GM21381 (cell line): ENCODE measurements around the gene MAP2K6.

Source experiments
- ATAC-seq: cut with Tn5 transposase; IDR thresholded peaks from one replicate; pipeline ENCODE4 v1.9.1; 2021; ENCODE audit warnings: mild to moderate bottlenecking, moderate library complexity; ENCODE audit not compliant: unreplicated experiment

MAP2K6 gene

DNA sequence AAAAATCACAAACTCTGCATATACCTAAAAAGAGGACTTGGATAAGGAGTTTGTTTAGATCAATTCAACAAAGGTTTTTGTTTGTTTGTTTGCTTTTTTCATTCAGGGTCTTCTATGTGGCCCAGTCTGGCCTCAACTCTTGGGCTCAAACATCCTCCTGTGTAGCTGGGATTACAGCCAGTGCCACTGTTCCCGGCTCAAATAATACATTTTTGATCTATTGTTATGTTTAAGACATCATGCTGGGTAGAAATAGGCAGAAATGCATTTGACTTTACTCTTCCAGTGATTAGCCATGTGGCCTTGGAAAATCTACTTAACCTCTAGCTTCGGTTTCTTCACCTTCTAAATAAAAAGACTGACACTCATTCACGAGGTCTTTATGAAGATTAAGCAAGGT lies 11.5 kb downstream of the MAP2K6 start:
- no peak for ATAC-seq

DNA sequence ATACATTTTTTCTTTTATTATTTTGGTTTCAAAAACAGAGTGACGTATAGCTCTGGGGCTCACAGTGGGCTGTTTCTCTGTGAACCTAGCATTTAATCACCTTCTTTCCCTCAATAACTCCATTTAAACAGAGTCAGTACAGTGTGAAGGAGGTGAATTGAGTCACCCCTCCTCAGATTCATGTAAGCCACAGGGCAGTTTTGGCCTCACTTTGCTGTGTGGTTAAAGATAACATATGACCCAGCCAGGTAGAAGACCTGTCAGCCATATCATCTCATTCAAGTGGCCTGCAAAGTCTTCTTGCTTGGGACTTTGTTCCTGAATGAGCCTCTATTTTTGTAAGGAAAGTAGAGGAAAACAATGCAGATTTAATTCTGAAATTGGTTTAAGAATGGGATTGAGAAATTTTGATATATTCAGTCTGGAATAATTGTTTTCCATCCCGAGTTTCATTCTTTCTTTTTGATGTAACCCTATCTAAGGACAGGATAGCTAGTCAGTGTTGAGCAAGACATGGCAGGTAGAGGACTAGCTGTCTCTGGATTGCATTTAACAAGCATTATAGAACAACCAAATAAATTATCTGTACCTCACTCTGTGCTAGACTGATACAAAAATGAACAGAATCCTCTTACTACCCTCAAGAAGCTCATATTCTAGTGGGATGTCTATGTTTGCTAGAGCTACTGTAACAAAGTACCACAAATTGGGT lies 13.1 kb downstream of the MAP2K6 start:
- no peak for ATAC-seq

DNA sequence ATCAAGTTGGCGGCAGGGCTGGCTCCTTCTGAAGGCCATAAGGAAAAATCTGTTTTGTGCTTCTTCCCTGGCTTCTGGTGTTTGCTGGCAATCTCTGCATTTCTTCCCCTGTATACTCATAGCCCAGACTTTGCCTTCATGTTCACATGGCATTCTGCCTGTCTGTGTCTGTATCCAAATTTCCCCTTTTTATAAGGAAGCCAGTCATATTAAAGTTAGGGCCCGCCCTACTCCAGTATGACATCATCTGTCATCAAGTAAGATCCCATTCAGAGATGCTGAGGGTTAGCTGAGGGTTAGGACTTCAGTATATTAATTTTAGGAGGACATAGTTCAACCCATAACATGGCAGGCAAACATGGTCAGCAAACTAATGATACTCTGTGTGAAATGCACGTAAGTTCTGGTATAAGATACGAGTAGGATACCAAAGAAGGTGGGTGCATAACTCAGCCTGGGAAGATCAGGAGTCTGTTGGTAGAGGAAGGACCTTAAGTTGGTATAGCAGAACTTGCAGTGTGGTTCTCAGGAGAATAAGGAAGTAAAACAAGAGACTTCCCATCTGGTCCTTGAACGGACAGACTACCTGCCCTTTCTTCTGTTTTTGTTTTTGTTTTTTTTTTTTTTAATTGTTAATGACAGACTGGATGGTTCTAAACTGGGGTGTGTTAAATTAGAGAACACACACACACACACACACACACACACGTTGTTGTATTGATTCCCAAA lies 13.9 kb downstream of the MAP2K6 start:
- no peak for ATAC-seq

DNA sequence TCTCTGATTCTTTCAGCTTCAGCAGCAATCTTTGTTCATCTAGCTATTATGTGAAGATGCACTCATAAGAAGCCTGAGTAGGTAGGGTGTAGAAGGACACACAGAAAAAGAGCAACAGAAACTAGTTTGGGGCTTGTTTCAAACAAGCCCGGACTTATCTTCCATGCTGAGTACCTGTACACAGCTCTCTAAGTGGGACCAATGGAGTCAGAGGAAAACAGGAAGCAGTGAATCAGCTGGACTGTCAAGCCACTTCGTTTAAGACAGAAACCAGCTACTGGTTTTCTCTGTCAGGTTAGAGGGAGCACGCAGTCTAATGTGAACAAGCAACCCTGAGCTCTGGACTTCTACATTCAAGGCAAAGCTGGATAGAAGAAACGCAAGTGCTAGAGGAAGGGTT lies 16.0 kb downstream of the MAP2K6 start:
- peak; percentile 59 for ATAC-seq

DNA sequence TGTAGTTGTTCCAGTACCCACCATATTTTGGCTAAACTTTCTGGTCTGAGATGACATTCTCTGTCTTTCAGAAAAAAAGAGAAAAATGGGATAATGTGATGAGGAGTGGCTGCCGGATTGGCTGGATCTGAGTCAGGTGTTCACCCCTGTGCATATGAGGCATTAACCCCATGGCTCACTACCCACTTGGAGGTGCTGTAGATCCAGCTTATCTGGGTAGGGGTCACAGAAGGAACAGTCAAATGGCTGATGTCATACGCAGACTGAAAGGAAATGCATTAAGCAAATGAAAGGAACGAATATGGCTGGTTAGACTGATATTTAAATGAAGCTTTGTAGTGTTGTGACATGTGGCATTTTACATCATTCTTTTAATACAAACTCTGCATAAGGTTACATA lies 17.3 kb downstream of the MAP2K6 start:
- ATAC-seq, result no peak

DNA sequence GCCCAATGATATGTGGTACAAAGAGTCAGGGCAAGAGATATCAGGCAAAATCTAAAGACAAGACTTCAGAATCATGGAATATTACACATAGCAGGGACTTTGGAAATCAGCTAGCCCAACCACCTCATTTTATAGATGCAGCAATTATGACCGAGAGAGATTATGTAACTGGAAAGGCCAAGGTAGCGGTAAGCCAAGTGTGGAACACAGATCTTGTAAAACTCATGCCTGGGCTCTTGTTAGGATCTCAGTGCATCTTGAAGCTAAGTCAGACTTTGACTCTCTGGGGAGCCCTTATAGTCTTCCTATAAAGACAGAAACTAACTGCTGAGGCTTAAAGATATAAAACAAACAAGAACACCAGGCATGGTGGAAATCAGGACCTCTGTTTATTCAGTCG lies 18.6 kb downstream of the MAP2K6 start:
- ATAC-seq, result no peak

DNA sequence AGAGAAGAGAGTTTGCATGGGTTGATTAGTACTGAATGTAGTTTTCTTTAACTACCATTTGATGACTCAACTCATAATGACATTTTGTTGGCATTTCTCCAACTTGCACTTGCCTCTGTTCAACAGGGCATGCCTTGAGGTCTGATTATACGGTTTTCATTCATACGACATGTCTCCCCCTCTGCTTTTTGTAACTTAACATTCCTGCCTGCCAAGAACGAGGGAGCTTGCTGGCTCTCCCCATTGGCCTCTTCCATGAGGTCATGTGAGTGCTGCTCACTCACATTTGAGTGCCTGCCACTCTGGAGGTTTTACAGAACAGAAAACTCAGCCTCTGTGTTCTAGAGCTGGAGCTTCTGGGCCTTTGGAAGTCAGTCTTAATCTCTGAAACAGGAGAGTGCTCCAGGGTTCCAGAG lies 19.7 kb downstream of the MAP2K6 start:
- no peak for ATAC-seq

DNA sequence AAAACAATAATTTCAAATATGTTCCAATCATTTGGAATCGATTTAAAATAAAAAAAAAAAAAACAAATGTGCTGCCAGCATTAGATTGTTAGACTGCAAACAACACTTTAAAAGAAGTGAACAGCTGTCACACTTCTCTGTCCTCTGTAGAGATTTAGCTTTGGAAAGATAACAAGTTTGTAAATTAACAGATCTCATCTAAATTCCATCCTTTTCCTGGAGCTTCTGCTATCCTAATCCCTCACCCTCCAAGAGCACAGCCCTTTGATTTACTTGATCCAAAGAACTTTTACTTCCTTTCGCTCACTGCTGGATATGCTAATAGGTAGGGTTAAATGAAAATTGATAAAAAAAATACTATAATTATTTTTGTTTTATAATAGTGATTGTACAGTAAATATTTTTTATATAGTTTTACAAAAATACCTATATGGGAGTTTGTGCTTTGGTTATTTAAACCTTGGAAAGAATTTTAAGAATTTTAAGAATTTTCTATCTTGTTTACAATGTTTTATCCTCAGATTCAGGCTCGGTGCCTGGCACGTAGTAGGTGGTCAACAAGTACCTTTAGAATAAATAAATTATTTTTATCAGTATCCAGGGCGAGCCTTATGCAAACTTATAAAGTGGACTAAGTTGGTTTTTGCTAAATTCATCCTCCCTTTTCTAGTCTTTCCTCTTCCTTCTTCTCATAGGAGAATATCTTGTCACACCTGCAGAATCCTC lies 21.6 kb downstream of the MAP2K6 start:
- no peak for ATAC-seq

DNA sequence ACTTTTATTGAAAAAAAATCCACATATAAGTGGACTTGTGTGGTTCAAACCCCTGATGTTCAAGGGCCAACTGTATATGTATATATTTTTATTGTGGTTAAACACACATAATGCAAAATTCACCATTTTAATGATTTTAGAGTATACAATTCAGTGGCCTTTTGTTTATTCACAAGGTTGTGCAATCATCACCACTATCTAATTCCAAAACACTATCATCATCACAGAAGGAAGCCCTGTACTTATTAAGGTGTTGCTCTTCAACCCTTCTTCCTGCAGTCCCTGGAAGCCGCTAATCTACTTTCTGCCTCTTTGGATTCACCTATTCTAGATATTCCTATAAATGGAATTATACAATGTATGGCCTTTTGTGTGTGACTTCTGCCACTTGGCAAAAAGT lies 23.0 kb downstream of the MAP2K6 start:
- no peak for ATAC-seq

DNA sequence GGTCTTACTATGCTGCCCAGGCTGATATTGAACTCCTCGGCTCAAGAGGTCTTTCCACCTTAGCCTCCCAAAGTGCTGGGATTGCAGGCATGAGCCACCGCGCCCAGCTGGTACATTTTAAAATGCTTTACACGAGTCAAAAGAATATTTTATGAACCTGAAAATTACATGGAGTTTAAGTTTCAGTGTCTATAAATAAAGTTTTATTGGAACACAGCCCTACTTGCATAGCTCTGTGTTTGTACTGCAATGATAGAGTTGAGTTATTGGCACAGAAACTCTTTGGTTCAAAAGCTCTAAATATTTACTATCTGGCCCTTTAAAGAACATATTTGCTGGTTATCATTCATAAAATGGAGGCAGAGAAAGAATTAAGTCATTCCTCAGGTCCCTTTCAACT lies 24.3 kb downstream of the MAP2K6 start:
- no peak for ATAC-seq

DNA sequence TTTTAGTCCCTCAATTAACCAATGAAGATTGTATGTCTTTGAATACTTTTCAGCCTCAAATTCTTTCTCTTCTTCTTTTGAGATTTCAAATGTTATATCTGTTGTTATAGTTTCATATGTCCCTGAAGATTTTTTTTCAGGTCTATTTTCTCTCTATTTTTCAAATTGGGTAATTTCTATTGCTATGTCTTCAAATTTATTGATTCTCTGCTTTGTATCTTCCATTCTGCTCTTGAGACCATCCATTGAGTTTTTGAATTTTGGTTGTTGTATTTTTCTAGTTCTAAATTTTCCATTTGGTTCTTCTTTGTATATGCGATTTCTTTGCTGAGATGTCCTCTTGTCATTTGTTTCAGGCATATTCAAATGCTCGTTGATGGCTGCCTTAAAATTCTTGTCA lies 26.7 kb downstream of the MAP2K6 start:
- ATAC-seq, result no peak

DNA sequence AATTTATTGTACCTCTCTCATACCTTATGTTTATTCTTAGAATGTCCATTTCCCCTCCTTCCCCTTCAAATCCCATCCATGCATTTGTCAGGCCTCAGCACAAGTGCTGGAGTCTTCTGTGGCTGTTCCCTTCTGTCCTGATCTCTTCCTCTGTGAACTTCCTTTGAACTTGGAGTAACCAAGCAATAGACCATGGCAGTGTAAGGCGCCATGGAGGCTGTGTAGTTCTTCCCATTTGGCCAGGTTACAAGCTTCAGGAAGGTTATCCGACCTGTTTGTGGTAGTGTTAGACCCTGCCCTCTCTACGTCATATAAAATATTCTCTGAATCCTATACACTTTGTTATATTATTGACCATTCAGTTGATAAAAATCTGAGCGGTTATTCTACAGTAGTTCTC lies 28.6 kb downstream of the MAP2K6 start:
- no peak for ATAC-seq

DNA sequence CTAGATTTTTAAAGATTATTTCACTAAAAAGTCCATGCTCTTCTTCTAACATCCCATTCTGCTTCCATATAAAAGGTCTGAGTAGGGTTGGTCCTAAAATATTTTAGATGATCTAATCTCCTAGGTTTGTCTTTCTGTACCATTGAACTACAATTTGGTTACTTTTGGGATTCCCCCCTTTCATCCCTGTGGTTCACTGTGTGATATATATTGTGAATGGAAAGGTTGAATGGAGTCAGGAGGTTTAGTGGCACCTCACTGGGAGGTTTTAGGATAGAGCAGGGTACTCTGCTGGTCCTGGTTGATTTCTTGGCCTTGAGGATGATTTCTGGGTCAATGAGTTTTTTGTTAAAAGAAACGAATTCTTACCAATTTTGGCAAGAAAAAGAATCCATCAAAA lies 29.5 kb downstream of the MAP2K6 start:
- ATAC-seq, result no peak

DNA sequence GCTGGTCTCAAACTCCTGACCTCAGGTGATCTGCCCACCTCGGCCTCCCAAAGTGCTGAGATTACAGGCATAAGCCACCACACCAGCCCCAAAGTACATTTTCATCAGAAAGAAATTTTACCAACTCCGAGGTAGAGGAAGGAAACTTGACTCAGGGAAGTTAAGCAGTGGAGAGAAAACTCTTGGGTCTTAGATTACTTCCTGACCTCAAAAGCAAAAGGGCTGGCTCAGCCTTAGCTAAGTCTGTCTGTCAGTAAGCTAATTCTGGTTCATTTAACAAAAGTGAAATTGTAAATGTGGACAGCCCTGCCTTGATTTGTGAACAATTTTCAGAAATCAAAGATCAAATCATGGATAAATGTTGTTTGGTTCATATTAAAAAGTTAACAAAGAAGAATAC lies 30.6 kb downstream of the MAP2K6 start:
- no peak for ATAC-seq

DNA sequence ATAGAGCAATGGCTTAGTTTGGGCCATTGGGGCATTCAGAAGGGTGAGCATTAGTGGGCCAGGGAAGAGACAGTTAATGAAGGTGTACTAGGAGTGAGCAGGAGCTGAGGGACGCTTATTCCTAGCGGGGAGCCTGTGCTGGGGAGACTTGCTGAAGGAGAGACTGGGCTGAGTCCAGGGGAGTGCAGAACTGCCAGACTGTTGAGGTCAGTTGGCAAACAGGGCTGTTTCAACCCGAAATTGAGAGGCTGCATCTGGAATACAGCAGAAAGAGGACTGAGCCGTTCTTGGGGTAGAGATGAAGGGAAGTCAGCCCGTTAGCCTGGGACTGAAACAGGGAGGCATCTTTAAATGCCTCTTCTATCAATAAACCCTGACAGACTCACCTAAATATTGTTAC lies 33.2 kb downstream of the MAP2K6 start:
- ATAC-seq, result no peak

DNA sequence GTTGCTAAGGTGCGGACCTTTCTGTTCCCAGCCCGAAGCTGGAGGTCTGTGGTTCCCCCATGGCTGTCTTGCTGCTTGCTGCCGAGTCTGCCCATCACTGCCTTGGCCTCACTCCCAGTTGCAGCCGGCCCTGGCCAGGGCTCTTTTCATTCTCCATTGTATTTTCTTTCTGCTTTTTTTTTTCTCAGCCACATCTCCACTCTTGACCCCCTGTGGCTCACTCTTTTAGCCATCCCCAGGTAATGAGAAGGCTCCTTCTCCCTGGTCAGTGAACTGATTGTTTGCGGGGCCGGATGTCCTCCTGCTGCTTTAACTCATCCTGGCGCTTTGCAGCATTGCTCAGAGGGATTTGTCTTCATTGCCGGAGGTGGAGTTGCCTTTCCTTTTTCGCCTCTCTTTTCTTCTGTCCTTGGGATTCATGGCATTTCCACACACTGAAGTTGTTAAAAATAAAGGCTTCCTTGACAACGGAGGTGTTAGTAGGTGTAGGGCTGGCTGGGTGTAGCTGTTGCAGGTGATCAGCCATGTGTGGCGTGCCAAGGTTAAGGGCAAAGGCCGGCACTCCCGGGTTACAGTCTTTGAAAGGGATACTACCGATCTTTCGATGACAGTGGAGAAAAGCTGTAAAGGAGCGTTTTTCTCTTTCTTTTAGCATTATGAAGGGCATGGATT lies 34.1 kb downstream of the MAP2K6 start:
- ATAC-seq, result no peak

DNA sequence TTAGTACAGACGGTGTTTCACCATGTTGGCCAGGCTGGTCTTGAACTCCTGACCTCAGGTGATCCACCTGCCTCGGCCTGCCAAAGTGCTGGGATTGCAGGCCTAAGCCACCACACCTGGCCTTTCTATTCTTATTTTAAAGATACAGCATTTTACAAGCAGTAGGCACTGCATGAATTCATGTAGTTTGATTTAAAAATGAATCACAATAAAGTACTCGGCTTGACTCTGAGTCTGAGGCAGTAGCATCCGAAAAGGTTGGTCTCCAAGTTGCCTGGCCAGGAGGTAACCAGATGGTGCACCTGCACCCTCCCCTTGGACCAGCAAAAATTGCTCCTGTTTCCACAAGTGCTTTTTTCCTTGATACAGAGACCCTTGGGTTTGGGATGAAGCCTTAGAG lies 35.6 kb downstream of the MAP2K6 start:
- no peak for ATAC-seq

DNA sequence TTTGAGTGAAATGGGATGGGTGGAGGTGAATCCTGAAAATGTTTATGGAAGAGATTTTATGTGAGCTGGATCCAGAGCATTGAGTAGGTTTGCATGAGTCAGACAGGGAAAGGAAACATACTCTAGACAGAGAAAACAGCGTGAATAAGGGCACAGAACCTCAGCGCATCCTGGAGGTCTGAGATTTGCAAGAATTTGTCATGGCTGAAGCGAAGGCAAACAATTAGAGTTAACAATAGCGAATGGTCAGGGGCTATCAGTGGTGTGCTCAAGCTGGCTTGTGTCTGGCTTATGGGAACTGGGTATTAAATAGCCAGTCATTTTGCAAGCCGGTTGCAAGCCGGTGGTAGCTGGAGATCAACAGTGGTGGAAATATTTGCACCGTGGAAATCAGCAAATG lies 36.4 kb downstream of the MAP2K6 start:
- ATAC-seq, result no peak

DNA sequence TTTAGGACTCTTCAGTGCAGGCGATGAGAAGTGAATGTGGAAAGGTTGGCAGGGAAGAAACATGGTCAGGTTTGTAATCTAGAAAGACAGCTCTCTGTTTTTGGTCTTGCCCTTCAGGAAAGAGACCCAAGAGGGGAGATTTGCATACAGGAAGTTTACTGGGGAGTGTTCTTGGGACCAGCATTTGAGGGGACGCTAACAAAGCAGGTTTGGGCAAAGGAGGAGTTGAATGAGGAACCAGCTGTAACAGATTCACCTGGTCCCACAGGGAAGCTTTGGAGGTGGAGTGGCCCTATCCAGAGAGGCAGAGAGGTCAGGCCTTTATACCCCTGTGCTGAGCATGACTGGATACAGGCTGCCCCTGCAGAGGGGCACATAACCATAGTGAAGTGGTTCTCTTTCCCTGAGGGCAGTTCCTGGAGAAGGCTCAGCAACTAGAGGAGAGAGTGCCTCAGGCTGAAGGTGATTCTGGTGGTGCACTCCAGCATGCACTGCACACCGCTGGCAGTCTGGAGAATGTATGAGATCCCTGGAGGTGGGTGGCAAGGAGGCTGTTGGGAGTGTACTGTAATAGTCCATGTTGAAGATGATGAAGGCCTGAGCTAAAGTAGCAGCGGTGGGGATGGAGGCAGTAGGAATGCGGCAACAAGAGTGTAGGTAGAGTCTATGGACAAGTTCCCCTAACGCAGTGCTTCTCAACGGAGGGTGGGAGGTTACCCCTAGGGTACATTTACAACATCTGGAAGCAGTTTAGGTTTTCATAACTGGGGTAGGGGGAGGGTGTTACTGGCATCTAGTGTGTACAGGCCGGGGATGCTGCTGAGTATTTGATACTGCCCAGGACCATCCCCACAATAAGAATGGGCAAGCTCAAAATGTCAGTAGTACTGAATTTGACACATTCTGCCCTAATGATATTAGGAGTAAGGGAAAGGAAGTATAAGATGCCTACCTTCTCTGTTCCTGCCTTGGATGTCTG lies 37.2 kb downstream of the MAP2K6 start:
- peak; percentile 89 for ATAC-seq

DNA sequence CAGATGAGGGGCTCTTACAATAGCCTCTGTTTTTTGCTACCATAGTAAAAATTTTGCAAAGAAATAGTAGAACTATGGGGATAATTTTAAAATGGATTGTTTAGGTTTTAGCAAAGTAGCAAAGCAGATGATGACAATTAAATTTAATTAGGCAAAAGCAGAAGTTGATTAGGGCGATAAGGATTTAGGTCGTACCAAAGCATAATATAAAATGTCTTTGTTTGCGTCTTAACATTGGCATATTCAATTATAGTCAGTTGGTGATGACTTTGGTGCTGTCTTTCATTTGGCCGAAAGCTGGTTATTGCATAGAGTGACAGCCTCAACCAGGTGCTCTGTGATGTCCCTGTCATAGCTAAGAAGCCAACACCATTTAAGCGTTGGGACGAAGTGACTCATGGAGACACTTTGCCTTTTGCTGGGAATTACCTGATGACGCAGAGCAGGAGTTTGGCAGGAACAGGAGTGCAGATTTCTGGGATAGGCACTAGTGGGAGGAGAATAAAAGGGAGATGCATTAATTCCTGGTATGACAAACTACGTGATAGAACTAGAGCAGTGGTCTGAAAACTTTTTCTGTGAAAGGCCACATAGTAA lies 38.3 kb downstream of the MAP2K6 start:
- ATAC-seq, result no peak
